Measurements from ENCODE around the gene NRIP2. TPM values are rescaled to one million over a fixed set of nuclear protein-coding genes. Genes with fewer than 3 reads are reported as not detected.
A peak's percentile ranks its signal among the peaks of the same experiment; 100 is the strongest.
"Not testable (repeated sequence)": the region's sequence is repeated elsewhere in the genome, so short reads cannot be mapped to it uniquely, and the experiment has no call there.

NRIP2 gene, protein sequence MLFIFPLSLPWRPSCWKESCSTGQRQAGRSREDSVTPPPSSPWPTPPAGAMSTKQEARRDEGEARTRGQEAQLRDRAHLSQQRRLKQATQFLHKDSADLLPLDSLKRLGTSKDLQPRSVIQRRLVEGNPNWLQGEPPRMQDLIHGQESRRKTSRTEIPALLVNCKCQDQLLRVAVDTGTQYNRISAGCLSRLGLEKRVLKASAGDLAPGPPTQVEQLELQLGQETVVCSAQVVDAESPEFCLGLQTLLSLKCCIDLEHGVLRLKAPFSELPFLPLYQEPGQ
- total RNA-seq (2014; rRNA removed; shearing (Covaris generic)) = not detected in 2 replicates

DNA sequence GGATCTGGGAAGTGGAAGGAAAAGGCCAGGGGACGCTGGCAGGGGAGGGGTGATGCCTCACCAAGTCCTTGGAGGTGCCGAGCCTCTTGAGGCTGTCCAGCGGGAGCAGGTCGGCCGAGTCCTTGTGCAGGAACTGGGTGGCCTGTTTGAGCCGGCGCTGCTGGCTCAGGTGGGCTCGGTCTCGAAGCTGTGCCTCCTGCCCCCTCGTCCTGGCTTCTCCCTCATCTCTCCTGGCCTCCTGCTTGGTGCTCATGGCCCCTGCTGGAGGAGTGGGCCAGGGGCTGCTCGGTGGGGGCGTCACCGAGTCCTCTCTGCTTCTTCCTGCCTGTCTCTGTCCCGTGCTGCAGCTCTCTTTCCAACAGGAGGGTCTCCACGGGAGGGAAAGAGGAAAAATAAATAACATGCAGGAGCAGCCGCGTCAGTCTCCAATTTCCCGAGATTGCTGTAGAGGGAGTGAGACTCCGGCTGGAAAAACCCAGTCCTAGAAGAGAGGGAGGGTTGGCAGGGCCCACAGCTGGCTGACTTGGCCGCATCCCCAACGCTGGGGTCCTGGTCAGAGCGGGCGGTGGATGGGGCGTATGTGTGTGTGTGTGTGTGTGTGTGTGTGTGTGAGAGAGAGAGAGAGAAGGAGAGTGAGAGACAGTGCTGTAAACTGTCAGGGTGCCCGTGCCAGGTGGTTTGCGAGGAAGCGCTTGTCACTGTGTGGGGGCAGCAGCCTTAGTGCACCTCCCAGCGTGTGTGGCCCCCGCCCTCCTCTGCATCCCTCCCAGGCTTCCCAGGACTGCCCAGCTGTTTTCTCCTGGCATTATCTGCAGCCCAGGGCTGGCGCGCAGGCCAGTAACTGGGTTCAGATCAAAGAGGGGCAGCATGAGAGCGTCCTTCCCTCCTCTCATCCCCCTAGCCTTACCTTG is at the start of gene NRIP2:
NRIP2 (minus strand) TSS at position 455 of the 911 bp plus-strand sequence; CDS start at position 403, 52 bp downstream.
- no peak for DNase-seq (ENCODE audit: low read depth)

DNA sequence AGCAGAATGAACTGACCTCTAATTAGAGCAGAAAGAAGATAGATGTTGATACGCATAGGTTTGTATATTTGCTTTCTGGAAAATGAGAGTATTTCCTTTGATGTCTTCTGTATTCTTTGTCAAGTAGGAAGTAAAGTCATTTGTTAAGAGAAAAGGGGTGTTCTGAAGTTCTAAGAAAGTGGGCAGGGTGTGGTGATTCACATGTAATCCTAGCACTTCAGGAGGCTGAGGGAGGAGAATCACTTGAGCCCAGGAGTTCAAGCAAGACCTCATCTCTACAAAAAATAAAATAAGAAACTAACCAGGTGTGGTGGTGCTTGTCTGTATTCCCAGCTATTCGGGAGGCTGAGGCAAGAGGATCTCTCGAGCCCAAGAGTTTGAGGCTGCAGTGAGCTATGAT is 45.0 kb upstream of the NRIP2 start:
- no peak for DNase-seq (ENCODE audit: low read depth)

DNA sequence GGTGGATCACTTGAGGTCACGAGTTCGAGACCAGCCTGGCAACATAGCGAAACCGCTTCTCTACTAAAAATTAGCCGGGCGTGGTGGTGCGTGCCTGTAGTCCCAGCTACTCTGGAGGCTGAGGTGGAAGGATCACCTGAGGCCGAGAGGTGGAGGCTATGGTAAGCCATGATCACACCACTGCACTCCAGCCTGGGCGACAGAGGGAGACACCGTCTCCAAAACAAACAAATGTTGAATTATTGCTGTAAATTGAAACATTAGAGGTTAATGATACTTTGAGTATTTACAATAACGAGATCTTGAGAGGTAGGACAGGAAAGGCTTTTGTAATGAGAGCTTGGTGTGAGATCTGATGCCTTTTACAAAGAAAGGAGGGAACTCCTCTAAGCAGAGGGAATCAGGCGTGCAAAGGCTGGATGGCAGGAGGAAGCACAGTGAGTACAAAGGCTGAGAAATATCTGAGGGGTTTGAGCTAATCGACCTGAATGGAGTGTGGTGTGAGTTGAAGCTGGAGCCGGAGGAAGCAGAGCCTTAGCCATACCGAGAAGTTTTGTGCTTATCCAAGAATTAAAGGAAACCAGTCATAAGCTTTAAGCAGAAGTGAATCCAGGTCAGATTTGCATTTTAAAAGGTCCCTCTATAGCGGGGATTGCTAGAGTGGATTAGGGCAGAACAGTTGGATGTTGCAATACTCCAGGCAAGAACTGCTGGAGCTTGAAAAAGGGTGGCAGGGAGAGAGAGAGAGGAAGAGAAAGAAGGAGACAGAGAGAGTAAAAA is 43.3 kb upstream of the NRIP2 start:
- DNase-seq (ENCODE audit: low read depth) = no peak

DNA sequence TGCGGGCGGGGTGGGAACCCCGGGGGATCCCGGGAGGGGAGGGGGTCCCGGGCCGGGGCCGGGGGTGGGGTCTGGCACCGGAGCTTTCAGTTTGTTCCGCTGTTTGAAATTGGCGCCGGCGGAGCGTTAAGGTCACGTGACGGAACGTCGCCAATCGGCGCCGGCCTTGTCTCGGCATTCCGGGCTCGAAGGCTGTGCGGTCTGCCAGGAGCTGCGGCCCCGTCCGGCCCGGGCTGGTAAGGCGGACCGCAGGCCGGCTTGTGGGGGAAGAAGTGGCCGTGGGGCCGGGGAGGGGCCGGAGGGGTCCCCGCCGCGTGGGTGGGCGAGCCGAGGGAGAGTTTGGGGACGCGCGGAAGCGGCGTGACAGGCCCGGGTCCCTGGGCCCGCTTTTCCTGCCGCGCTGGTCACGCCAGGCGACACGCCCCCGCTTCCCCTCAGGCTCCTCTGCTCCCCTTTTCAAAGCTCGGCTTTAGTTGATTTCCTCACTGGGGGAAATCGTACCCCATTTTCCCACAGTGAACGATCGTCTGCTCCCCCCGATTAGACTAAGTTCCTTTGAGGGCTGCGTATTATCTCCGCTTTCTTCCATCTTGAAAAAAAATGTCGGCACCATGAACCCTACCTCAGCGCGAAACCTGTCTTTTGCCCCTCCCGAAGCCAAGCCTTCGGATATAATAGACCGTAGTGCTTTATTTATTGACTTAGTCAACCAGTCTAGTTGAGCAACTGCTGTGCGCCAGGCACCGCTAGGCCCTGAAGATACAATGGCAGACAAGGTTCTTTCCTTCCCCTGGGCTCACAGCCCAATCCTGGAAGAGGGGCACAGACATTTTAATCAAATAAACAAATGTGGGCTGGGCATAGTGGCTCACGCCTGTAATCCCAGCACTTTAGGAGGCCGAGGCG is 42.5 kb upstream of the NRIP2 start, which contains the start of the genes FOXM1 and RHNO1:
FOXM1 (minus strand) TSS at position 128 of the 906 bp plus-strand sequence. CDS start 2,696 bp downstream, outside the sequence.
RHNO1 (plus strand) TSS at position 177 of the 906 bp plus-strand sequence. CDS start 8,144 bp downstream, outside the sequence.
- peak; percentile 95 for DNase-seq (ENCODE audit: low read depth)

DNA sequence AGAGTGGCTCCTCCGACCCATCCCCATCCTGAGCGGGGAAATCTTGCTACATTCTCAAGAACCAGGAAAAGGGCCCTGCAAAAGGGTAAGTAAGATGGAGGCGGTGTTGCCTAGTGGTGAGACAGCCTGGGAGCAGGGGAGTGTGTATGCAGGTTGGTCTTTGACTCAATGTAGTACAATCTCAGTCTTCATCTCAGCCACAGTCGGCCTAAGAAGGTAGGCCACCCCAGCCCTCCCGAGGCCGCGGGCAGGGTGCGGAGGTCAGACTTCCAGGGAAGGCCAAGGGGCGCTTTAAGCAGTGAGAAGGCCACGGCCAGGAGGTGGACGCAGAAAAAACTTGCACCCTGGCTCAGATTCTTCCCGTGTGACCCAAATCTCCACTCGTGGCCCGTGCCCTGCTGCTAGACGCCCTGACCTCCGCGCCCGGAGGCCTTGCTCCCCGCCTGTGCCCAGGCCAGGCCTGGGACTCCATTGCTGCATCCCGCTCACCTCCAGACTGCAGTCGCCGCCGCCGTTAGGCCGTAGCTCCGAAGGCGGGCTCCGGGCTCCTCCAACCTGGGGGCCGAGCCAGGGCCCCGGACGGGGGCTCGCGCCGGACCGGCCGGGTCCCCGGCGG is 41.7 kb upstream of the NRIP2 start:
- peak; percentile 48 for DNase-seq (ENCODE audit: low read depth)

DNA sequence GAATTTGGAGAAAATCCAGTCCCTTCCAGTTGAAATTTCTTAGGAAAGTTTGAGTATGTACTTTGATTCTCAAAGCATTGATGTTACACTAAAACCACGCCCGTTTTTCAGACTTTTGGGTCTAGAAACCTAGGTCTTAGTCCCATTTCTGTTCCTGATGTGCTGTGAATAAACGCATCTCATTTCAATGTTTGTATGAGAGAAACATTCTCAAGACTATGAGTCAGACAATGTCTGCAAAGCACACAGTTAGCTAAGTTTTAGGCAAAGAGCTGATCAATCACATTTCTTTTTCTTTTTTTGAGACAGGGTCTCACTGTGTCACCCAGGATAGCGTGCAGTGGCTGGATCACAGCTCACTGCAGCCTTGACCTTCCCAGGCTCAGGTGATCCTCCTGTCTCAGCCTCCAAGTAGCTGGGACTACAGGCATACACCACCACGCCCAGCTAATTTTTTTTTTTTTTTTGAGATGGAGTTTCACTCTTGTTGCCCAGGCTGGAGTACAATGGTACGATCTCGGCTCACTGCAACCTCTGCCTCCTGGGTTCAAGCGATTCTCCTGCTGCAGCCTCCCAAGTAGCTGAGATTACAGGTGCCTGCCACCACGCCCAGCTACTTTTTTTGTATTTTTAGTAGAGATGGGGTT is 34.3 kb upstream of the NRIP2 start:
- DNase-seq (ENCODE audit: low read depth) = not testable (repeated sequence)

DNA sequence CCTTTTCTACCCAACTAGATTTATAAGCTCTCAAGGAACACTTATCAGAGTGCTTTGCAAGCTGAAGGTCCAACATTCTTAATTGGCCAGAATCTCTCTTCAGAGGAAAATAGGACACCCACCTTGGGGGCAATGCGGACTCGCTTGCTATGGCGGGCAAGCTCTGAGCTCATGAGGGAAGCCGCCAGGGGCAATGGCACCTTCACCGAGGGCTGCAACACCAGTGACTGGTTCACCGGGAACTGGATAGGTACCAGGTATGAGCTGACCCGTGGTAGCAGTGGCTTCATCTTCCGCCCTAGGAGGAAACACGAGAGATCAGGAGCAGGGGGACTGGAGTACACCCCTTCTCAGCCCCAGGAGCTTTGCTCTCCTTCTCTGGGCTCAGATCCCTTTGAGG is 29.4 kb upstream of the NRIP2 start:
- no peak for DNase-seq (ENCODE audit: low read depth)

DNA sequence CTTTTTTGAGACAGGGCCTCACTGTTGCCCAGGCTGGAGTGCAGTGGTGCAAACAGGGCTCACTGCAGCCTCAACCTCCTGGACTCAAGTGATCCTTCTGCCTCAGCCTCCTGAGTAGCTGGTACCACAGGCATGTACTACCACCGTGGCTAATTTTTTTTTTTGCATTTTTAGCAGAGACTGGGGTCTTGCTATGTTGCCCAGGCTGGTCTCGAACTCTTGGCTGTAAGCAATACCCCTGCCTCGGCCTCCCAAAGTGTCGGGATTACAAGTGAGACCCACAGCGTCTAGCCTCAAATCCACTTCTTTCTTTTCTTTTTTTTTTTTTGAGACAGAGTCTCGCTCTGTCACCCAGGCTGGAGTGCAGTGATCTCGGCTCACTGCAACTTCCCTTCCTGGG is 28.6 kb upstream of the NRIP2 start:
- DNase-seq (ENCODE audit: low read depth) = not testable (repeated sequence)

DNA sequence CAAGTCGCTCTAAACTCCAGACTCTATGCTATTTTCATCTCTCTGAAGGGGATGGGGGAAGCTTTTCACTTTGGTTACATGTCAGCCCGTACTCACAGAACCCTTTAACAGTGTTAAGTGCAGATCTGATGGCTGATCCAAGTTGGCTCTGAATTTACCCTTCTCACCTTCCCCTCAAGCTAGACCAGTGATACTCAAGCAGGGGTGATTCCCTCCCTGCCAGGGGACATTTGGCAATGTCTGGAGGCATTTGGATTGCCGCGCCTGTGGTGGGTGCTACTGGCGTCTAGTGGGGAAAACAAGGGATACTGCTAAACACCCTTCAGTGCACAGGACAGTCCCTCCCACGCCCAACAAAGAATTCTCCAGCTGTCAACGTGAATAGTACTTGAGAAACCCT is 28.0 kb upstream of the NRIP2 start:
- no peak for DNase-seq (ENCODE audit: low read depth)

DNA sequence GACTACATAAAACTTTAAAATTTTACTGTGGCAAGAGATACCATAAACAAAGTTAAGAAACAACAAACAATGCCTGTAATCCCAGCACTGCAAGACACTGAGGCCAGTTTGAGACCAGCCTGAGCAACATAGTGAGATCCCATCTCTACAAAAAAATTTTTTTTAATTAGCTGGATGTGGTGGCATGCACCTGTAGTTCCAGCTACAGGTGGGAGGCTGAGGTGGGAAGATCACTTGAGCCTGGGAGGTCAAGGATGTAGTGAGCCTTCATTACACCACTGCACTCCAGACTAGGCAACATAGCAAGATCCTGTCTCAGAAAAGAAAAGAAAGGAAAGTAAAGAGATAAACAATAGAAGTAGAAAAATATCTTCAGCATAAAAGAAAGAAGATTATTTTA is 25.3 kb upstream of the NRIP2 start:
- no peak for DNase-seq (ENCODE audit: low read depth)

DNA sequence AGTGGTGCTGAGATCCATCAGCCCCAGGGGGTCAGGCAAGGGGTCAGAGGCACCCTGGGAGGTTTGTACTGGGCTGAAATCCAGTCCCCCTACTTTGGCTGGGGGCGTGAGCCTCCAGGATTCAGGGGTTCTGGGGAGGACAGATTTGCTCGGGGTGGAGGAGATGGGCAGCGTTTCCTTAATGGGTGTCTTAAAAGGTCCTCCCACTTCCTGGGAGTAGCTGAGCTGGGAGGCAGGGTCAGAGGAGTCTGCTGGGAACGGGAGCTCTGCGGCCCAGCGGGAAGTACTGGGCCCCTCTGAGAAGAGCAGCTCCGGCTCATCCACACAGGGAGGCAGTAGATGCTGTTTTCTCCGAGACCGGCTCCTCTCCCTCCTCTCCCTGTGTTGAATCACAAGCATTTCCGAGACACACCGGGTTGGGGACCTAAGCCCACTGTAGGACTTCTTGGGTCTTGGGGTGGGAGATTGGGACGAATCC is 24.1 kb upstream of the NRIP2 start:
- DNase-seq (ENCODE audit: low read depth) = no peak

DNA sequence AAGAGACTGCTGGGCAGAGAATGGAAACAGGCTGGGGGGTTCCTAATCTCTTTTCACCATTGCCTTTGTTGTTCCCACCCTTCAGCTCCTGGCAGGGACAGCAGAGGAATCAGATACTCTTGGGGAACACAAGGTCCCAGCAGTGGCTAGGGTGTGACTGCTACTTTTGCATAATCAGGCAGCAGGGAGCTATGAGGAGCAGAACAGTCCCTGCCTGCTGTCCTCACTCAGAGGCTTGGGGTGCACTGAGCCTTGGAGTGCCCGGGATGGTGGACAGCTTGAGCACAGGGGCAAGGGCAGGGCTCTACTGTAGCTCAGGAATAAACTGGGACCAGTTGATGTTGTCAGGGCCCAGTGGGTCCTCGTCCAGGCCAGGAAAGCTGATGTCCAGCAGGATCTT is 23.5 kb upstream of the NRIP2 start:
- no peak for DNase-seq (ENCODE audit: low read depth)

DNA sequence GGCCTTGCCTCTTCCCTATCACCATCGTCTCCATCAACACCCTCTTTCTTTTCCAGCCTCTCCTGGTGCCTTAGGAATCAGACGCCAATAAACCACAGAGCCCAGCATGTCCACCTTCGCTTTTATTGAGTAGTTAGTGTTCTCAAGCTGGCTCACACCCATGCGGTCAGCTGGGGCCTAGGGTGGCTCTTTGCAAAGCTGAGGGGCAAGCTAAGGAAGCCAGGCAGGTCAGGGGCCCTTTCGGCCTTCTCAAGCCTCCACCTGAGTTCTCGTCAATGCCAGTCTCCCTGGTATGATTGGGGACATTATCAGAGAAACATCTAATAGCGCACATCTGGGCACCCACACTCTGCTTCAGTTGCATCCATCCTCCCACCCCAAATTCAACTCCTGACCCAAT is 22.7 kb upstream of the NRIP2 start:
- no peak for DNase-seq (ENCODE audit: low read depth)

DNA sequence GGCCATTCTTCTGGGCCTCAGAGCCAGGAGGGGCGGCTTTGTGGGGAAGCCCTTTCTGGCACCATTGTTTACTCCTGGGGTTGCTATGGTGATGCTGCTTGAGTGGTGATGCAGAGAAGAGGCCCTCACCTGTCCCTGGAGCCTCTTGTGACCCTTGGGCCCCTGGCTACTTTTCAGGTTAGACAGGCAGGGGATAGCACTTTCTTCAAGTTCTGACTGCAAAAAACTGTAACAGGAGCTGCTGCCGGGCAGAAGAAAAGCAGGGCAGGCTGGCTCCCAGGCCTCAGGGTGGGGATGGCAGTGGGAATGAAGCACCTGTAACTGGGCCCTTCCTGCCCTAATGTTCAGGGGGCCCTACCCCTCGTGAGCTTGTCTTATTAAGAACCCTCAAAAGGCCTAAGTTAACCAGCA is 22.2 kb upstream of the NRIP2 start, which contains the start of gene TEX52:
TEX52 (minus strand) TSS at position 19 of the 411 bp plus-strand sequence; CDS start at position 6, 13 bp downstream.
- no peak for DNase-seq (ENCODE audit: low read depth)

DNA sequence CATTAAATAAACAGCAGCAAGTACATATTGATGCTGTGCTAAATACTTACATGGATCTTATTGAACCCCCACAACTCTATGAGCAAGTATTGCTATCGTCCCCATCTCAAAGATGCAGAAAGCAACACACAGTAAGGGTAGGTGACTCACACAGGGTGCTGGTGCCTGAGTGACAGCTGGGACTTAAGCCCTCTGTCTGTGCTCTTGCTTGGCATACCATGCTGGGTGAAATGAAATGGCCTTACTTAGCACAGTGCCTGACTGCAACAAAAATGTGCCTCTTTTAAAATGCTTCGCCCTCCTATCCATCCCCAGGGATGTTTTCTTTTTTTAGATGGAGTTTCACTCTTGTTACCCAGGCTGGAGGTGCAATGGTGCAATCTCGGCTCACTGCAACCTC is 21.2 kb upstream of the NRIP2 start:
- no peak for DNase-seq (ENCODE audit: low read depth)

DNA sequence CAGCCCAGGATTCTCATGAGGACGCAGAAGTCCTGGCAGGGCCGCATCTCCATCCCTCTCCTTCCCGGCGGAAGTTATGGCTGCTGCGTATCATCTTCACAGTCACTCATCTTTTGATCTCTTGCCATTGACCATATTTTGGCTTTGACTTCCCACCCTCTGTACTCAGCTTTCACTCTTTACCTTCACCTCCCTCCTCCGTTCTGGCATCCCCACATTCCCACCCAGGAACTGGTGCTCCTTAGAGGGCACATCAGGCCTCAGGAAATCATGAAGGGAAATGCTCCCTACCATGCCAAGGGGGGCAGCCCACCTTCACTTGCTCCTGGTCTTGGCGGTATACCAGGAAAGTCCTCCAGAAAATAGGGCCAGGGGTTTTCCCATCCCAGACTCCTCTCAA is 20.7 kb upstream of the NRIP2 start:
- no peak for DNase-seq (ENCODE audit: low read depth)

DNA sequence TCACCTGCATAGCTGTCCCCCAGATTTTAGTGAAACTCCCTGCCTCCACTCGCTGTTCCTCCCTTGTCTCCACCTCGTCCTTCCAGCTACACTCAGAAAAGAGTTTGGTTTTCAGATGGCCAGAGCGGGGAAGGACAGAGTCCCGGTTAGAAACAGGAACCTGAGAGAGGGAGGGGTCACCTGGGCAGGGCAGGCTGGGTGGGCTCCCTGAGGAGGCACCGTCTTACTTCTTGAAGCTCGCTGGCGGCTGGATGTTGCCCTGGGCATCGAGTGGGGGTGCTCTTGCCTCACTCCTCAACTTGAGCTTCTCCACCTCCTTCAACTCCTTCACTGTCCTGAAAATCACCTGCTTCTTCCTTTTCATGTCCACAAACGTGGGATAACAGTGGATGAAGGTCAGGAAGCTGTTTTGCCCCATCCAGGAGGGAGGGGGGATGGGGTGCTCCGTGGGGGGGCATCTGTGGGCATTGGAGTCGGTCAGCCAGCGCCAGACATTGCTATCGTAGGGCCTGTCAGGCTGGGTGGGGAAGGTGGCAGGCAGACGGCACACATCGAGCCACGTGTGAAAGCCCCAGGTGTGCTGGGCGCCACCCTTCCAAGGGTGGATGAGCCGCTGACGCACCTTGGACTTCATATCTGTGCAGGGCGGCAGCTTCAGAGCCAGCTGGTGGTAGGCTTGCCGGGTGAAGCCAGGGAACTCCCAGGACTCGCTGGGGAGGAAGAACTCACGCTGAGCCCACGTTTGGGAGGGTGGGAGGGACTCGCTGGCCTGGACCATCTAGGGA is 20.0 kb upstream of the NRIP2 start:
- DNase-seq (ENCODE audit: low read depth) = no peak

DNA sequence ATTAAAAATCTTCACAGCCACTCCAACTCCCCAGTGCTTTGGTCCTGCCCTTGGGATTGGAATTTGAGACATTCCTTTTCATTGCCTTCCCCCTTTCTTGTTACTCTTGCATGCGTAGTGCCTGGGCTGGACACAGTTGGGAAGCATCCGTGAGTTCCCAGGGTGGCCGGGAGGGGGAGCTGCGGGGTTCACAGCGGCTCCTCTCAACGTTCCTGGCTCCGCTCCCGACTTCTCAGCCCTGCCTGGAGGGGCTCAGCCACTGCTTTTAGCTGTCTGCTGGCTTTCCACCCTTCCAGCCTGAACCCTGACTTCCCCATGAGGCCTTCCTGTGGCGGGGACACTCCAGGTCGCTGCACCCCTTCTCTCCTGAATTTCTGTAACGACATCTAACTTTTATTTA is 18.8 kb upstream of the NRIP2 start:
- peak; percentile 83 for DNase-seq (ENCODE audit: low read depth)

DNA sequence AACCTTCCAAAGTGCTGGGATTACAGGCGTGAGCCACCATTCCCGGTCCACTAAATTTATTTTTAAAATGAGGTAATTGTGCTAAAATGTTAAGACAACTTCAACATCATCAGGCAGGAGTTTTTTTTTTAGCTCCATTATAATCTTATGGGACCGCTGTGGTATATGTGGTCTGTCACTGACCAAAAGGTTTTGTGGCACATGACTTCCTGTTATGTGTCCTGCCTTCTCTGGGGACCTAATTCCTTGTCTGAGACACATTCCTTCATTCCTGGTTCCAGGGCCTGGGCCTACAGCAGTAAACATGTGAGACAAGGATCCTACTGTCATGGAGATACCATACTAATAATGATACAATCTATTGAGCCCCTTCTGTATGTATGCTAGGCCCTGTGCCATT is 17.1 kb upstream of the NRIP2 start:
- no peak for DNase-seq (ENCODE audit: low read depth)
